Lung (tissue), 12 donors: ENCODE results near the gene ZNF778. TPM values are rescaled to one million over a fixed set of nuclear protein-coding genes. Genes with fewer than 3 reads are reported as not detected.
"Not testable (repeated sequence)": the region's sequence is repeated elsewhere in the genome, so short reads cannot be mapped to it uniquely, and the experiment has no call there.

Experiments
- ATAC-seq: fragments of 200-7000 bp; cut with Tn5 transposase; one replicate; pipeline ENCODE4 v1.9.1; 2020; ENCODE audit warnings: moderate number of reproducible peaks; ENCODE audit not compliant: insufficient read depth, low FRiP score
- DNase-seq, 3 donors: peaks; one replicate each; pipeline ENCODE4 v3.0.0-alpha.2; 2013 to 2017
- H3K27ac ChIP-seq, 2 donors: one replicate each; pipeline ENCODE4 v1.5.1; 2013; ENCODE audit warnings: mild to moderate bottlenecking in 2 of 2, moderate library complexity in 2 of 2, control low read depth in 1 of 2, inconsistent platforms in 1 of 2, low read depth in 1 of 2, low read length in 1 of 2
- H3K27me3 ChIP-seq, 3 donors: one replicate each; pipeline ENCODE4 v1.5.1; 2013; ENCODE audit warnings: low read length in 2 of 3; ENCODE audit not compliant: control insufficient read depth in 3 of 3, insufficient read depth in 3 of 3
- H3K36me3 ChIP-seq, 4 donors: one replicate each; pipeline ENCODE4 v1.5.1; 2013; ENCODE audit warnings: low read length in 4 of 4, mild to moderate bottlenecking in 1 of 4, moderate library complexity in 1 of 4; ENCODE audit not compliant: control insufficient read depth in 4 of 4, insufficient read depth in 4 of 4
- H3K4me1 ChIP-seq, 5 donors: one replicate each; pipeline ENCODE4 v1.5.1; 2013; ENCODE audit warnings: low read length in 5 of 5, mild to moderate bottlenecking in 2 of 5, moderate library complexity in 1 of 5; ENCODE audit not compliant: control insufficient read depth in 5 of 5, insufficient read depth in 5 of 5
- H3K4me3 ChIP-seq: one replicate; pipeline ENCODE4 v1.5.1; 2013; ENCODE audit warnings: mild to moderate bottlenecking, control low read depth, moderate library complexity
- H3K9ac ChIP-seq, 2 donors: one replicate each; pipeline ENCODE4 v1.5.1; 2013; ENCODE audit warnings: low read length in 2 of 2, control low read depth in 1 of 2; ENCODE audit not compliant: insufficient read depth in 1 of 2
- H3K9me3 ChIP-seq, 4 donors: one replicate each; pipeline ENCODE4 v1.5.1; 2013; ENCODE audit warnings: low read length in 3 of 4, mild to moderate bottlenecking in 1 of 4, moderate library complexity in 1 of 4; ENCODE audit not compliant: control insufficient read depth in 4 of 4, insufficient read depth in 3 of 4
- WGBS, 2 donors: extraction: QIAGEN DNeasy Blood & Tissue Kit; methylation state at CpG; one replicate each; pipeline ENCODE4 v1.1.7; 2013; 5-methylcytosine and 5-hydroxymethylcytosine counted together
- polyA plus RNA-seq, 2 donors: library from polyadenylated mRNA; stranded (reverse); fragments of 200-250 nt; gene quantifications; one replicate each; pipeline ENCODE4 v1.2.1, GENCODE V29; 2013
- total RNA-seq, 2 donors: library from RNA; depleted of rRNA in 1 of 2; stranded (reverse); fragments of >200 nt in 1 of 2; gene quantifications; one replicate each; pipeline ENCODE4 v1.2.1, GENCODE V29; 2014 to 2021
- TF ChIP-seq, protein P1 (sequence below): IDR thresholded peaks from 2 replicates; pipeline ENCODE4 v1.5.1; 2012; ENCODE audit warnings: mild to moderate bottlenecking; ENCODE audit errors: control extremely low read depth, extremely low read depth
- donor health status: control.
- donor health status: control.
- donor health status: Bipolar disorder and iron deficiency.
- donor health status: healthy.
- donor health status: DM: yes; HTN: yes; CAD: no.

ZNF778 gene
- total and polyA plus RNA-seq, 4 donors, result 2.4 to 13.9 (median 4.6) TPM

DNA sequence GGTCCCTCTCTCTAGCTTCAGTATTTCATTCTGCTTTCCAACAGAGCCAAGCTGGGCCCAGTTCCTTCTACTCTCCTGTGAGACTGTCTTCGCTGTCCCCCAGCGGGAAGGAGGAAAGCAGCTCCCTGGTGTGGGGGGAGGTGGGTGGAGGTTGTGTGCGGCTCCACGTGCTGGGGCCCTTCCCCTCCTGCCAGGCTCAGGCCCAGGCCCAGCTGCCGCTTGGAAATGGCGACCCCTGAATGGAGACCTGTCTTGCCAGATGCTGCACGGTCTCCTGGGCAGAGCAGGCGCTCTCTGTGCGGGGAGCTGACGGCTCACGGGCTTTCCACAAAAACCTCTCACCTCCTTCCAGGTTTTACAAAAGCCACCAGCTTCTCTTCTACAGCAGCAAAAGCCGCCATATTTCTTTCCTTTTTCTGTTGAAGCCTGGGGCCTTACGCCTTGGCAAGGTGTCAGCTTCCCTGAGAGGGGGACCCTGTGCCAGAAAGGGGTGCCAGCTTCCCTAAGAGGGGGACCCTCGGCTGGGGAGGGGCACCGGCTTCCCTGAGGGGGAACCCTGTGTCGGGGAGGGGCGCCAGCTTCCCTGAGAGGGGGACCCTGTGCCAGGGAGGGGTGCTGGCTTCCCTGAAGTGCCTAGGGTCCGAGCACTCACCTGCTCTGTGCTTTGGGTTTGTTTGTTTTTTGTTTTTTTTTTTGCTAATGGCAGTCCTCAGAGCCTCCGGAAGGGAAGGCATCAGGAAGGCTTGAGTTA is 47.5 kb downstream of the ZNF778 start:
- no peaks in the 10 kb centered on the region for H3K27me3 ChIP-seq
- no peaks in the 10 kb centered on the region for H3K9me3 ChIP-seq
- H3K27ac ChIP-seq, result no peak overlapping the region
- TF ChIP-seq, protein P1, sequence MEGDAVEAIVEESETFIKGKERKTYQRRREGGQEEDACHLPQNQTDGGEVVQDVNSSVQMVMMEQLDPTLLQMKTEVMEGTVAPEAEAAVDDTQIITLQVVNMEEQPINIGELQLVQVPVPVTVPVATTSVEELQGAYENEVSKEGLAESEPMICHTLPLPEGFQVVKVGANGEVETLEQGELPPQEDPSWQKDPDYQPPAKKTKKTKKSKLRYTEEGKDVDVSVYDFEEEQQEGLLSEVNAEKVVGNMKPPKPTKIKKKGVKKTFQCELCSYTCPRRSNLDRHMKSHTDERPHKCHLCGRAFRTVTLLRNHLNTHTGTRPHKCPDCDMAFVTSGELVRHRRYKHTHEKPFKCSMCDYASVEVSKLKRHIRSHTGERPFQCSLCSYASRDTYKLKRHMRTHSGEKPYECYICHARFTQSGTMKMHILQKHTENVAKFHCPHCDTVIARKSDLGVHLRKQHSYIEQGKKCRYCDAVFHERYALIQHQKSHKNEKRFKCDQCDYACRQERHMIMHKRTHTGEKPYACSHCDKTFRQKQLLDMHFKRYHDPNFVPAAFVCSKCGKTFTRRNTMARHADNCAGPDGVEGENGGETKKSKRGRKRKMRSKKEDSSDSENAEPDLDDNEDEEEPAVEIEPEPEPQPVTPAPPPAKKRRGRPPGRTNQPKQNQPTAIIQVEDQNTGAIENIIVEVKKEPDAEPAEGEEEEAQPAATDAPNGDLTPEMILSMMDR, result no peak
- peaks cover 0 to 23% (median 10%) of the 10 kb centered on the region in 4 donors for H3K36me3 ChIP-seq
- H3K9ac ChIP-seq, result no peak overlapping the region
- 91% methylated on average over 18 to 19 of the region's 19 CpGs for WGBS, 2 donors
- no peak overlapping the region for H3K4me3 ChIP-seq
- DNase-seq (no peak), ATAC-seq (no peak)
- no peaks in the 10 kb centered on the region for H3K4me1 ChIP-seq

DNA sequence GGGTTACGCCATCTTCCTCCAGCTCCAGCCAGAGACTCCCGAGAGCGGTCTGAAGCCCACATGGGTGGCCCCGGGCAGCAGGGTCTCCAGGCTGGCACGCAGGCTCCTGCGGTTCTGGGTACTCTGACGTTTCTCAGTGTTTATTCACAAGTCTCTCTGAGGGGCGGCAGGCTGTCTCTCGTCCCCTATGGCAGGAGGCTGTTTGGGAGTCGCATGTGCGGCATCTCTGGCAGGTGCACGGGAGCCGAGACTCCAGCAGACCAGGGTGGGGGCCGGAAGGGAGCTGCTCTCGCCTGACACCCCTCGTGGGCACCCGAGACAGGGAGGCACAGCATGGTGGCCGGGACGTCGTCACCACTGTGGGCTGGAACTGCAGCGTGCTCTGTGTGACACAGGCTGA is 48.1 kb downstream of the ZNF778 start:
- no peaks in the 10 kb centered on the region for H3K9me3 ChIP-seq
- TF ChIP-seq, protein P1, result no peak
- 92 to 94% methylated on average over 21 of the region's 21 CpGs for WGBS, 2 donors
- no peak overlapping the region for H3K9ac ChIP-seq
- peaks cover 0 to 30% (median 11%) of the 10 kb centered on the region in 4 donors for H3K36me3 ChIP-seq
- no peak overlapping the region for H3K4me3 ChIP-seq
- H3K27ac ChIP-seq, result no peak overlapping the region
- H3K27me3 ChIP-seq, result no peaks in the 10 kb centered on the region
- H3K4me1 ChIP-seq, result no peaks in the 10 kb centered on the region
- ATAC-seq (no peak), DNase-seq (no peak)

- no peaks in the 10 kb centered on the region for H3K4me1 ChIP-seq
- no peak overlapping the region for H3K4me3 ChIP-seq
- ATAC-seq (no peak), DNase-seq (no peak)
- no peak overlapping the region for H3K27ac ChIP-seq
- H3K9me3 ChIP-seq, result no peaks in the 10 kb centered on the region
- H3K27me3 ChIP-seq, result no peaks in the 10 kb centered on the region
- H3K36me3 ChIP-seq, result peaks cover 0 to 36% (median 16%) of the 10 kb centered on the region in 4 donors
- 94% methylated on average over 17 of the region's 17 CpGs for WGBS, 2 donors
- no peak overlapping the region for H3K9ac ChIP-seq
- TF ChIP-seq, protein P1, result no peak
These were observed 49.1 kb downstream of the ZNF778 start for GRCh38 chr16:89266521-89267134.

- DNase-seq, H3K9me3 ChIP-seq, H3K9ac ChIP-seq, H3K4me1 ChIP-seq, H3K27ac ChIP-seq, ATAC-seq, H3K27me3 ChIP-seq, H3K4me3 ChIP-seq: not testable (repeated sequence)
- peaks cover 0 to 38% (median 18%) of the 10 kb centered on the region in 4 donors for H3K36me3 ChIP-seq
- WGBS, 2 donors, result 89 to 97% methylated on average over 10 to 11 of the region's 15 CpGs
These were observed 50.2 kb downstream of the ZNF778 start for GRCh38 chr16:89267746-89268145.
